CD4-positive, alpha-beta T cell (primary cell): ENCODE results near the gene PGAP3. TPM values are rescaled to one million over a fixed set of nuclear protein-coding genes. Genes with fewer than 3 reads are reported as not detected.

ENCODE experiments used
- ATAC-seq: fragments of 200-7000 bp; cut with Tn5 transposase; one replicate; pipeline ENCODE4 v1.10.0; 2022; ENCODE audit warnings: mild to moderate bottlenecking; ENCODE audit not compliant: poor library complexity
- CTCF ChIA-PET: fragments of 350-600 bp; sonication (Branson Sonifier 250); formaldehyde crosslinking; loops from one replicate; lab custom pipeline; 2021; ENCODE audit warnings: antibody characterized with exemption, inconsistent platforms; lab: Charles Lee
- POLR2A ChIA-PET: fragments of 350-600 bp; sonication (Branson Sonifier 250); formaldehyde crosslinking; loops from one replicate; lab custom pipeline; 2021; ENCODE audit warnings: antibody characterized with exemption, inconsistent platforms; lab: Charles Lee
- DNase-seq, 14 experiments: peaks; one replicate each; pipeline ENCODE4 v3.0.0-alpha.2; 2013 to 2020; ENCODE audit warnings: mixed read lengths in 2 of 14
- H3K27ac ChIP-seq, 2 donors: one replicate each; pipeline versions ENCODE4 v1.5.1 to v1.7.0; 2013; ENCODE audit warnings: low read length in 2 of 2, low read depth in 1 of 2, mild to moderate bottlenecking in 1 of 2
- H3K27me3 ChIP-seq, 2 experiments: 1 replicate in 1 of 2; 2 replicates in 1 of 2; pipeline versions ENCODE4 v1.6.1 to v1.7.0; 2013; ENCODE audit warnings: low read length in 2 of 2, control low read depth in 1 of 2, mild to moderate bottlenecking in 1 of 2, moderate library complexity in 1 of 2; ENCODE audit not compliant: insufficient read depth in 2 of 2, control insufficient read depth in 1 of 2
- H3K36me3 ChIP-seq: one replicate; pipeline ENCODE4 v1.6.1; 2013; ENCODE audit warnings: low read length, control low read depth; ENCODE audit not compliant: insufficient read depth
- H3K4me1 ChIP-seq: one replicate; pipeline ENCODE4 v1.6.1; 2013; ENCODE audit warnings: low read length, control low read depth; ENCODE audit not compliant: insufficient read depth
- H3K4me3 ChIP-seq: one replicate; pipeline ENCODE4 v1.5.1; 2013; ENCODE audit warnings: mild to moderate bottlenecking, low read length, moderate library complexity
- H3K9me3 ChIP-seq, 2 experiments: 1 replicate in 1 of 2; 2 replicates in 1 of 2; pipeline versions ENCODE4 v1.6.1 to v1.7.0; 2013; ENCODE audit warnings: low read length in 2 of 2, mild to moderate bottlenecking in 2 of 2, control low read depth in 1 of 2, moderate library complexity in 1 of 2; ENCODE audit not compliant: control insufficient read depth in 1 of 2, insufficient read depth in 1 of 2
- H3K27ac Mint-ChIP-seq: one replicate; pipeline ENCODE4 v1.8.0; 2020; ENCODE audit warnings: mixed read lengths
- H3K27me3 Mint-ChIP-seq: one replicate; pipeline ENCODE4 v1.8.0; 2021; ENCODE audit warnings: mixed read lengths
- H3K36me3 Mint-ChIP-seq: one replicate; pipeline ENCODE4 v1.8.0; 2021; ENCODE audit warnings: low read depth, mixed read lengths
- H3K4me1 Mint-ChIP-seq: one replicate; pipeline ENCODE4 v1.8.0; 2021; ENCODE audit warnings: low read depth, mixed read lengths
- H3K4me3 Mint-ChIP-seq: one replicate; pipeline ENCODE4 v1.8.0; 2020; ENCODE audit warnings: mild to moderate bottlenecking, mixed read lengths
- H3K9me3 Mint-ChIP-seq: one replicate; pipeline ENCODE4 v1.8.0; 2020; ENCODE audit warnings: mixed read lengths
- intact Hi-C, 2 experiments: fragments of 100-400 bp; cut with DNase I in 1 of 2; cut with micrococcal nuclease in 1 of 2; formaldehyde crosslinking; loops; one replicate each; pipeline versions ENCODE4 v1.15.1 to v1.9.0; 2023 to 2025; cut with DNase I, micrococcal nuclease
- total RNA-seq, 174 experiments: library from RNA in 2 of 174; stranded (reverse) in 2 of 174; gene quantifications; one replicate each; pipeline ENCODE4 v1.2.3 and lab custom pipeline; 2021 to 2026
- TF ChIP-seq, protein P1 (sequence below): fragments of 200-600 bp; IDR thresholded peaks from one replicate; pipeline ENCODE4 v1.8.0; 2022; ENCODE audit warnings: antibody characterized with exemption, mild to moderate bottlenecking

PGAP3 gene
- total RNA-seq, 2 experiments from 2014 or later, result 26.1 to 30.7 TPM

DNA sequence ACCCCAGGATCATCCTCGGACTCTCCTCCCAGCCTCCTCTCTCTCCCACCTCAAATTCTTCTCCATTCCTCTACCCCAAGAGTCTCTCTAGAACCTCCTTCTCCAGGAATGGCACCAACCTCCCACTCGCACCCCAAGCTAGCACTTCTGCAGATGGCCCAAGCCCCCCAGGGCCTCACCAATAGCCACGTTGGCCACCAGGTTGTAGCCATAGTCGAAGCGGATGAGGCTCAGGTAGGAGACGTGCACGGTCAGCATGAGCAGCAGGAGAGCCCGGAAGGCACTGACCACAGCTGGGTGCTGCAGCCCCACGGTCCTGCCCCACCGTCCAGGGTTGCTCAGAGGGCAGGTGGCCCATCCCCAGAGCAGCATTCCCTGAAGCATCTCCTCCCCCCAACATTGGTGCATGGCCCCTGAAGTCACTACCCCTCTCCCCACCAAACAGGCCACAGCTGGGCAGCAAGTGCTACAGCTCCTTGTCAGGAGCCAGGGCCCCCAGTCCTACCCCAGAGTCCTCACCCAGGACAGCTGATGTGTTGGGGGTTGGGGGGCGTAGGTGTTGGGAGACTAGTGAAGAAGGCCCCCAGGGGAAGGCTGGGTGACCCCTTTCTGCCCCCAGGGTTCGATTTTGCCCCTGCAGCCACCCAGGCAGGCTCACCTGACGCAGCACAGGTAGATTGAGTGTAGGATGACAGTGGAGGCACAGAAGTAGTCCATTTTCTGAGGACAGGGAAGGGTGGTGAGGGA, 14.3 kb downstream of the PGAP3 start:
- TF ChIP-seq, protein P1, sequence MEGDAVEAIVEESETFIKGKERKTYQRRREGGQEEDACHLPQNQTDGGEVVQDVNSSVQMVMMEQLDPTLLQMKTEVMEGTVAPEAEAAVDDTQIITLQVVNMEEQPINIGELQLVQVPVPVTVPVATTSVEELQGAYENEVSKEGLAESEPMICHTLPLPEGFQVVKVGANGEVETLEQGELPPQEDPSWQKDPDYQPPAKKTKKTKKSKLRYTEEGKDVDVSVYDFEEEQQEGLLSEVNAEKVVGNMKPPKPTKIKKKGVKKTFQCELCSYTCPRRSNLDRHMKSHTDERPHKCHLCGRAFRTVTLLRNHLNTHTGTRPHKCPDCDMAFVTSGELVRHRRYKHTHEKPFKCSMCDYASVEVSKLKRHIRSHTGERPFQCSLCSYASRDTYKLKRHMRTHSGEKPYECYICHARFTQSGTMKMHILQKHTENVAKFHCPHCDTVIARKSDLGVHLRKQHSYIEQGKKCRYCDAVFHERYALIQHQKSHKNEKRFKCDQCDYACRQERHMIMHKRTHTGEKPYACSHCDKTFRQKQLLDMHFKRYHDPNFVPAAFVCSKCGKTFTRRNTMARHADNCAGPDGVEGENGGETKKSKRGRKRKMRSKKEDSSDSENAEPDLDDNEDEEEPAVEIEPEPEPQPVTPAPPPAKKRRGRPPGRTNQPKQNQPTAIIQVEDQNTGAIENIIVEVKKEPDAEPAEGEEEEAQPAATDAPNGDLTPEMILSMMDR, result no peak
- H3K36me3 Mint-ChIP-seq, result no peaks in the 10 kb centered on the region
- DNase-seq (no peak), ATAC-seq (no peak)
- peaks cover 14% of the 10 kb centered on the region for H3K27me3 Mint-ChIP-seq
- H3K27ac Mint-ChIP-seq, result no peak overlapping the region
- ChIA-PET CTCF (no interaction called here), POLR2A (interaction anchor here (1.3 kb wide), 1 partner anchor 14 kb away, joined by 3 read pairs; the partner anchor contains the start of gene PGAP3)
- Histone ChIP-seq H3K27me3 (peaks cover 15 to 17% of the 10 kb centered on the region in 2 experiments), H3K36me3 (no peaks in the 10 kb centered on the region), H3K27ac (no peak overlapping the region), H3K9me3 (no peaks in the 10 kb centered on the region), H3K4me1 (peaks cover 51% of the 10 kb centered on the region), H3K4me3 (no peak overlapping the region)
- H3K4me1 Mint-ChIP-seq, result peaks cover 46% of the 10 kb centered on the region
- intact Hi-C loops, result no loop called here
- H3K4me3 Mint-ChIP-seq, result no peak overlapping the region
- H3K9me3 Mint-ChIP-seq, result no peaks in the 10 kb centered on the region

DNA sequence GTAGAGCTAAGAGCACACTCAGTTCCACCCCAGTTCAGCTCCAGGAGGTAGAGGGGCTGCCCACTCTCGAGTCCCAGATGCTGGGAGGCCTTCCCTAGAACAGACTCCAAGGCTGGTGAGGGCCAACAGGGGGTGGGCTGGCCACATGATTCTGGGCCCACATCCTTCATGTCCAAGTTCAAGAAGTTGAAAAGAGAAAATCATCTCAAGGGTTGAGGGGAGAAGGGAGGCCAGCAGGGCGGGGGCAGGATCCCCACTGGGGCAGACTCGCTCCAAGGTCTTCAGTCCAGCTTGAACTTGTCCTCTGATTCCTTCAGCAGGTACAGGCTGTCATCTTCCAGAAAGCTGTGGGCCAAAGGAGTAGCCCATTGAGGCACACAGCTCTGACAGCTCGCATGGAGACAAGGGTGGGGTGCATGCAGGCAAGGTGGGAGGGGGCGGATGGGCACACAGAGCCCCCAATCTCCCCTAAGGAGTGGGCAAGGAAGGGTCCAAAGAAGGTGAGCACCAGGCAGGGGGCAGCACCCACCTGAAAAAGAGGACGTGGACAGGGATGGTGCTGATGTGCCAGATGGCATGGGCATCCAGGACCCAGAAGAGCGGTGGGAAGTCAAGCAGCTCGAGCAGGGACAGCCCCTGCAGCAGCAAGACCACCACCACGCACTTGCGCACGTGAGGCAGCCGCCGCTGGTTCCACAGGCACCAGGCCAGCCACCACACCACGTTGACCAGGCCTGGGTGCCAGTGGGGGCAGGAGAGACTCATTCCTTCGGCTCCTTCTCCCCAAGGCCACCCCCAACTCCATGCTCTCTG, 15.1 kb downstream of the PGAP3 start:
- no peak for DNase-seq

More for the DNA sequence above, 15.1 kb downstream of the PGAP3 start:
- POLR2A ChIA-PET, result interaction anchor here (1.3 kb wide), 1 partner anchor 15 kb away, joined by 3 read pairs; the partner anchor contains the start of gene PGAP3
- Mint-ChIP-seq H3K9me3 (no peaks in the 10 kb centered on the region), H3K27ac (no peak overlapping the region), H3K36me3 (no peaks in the 10 kb centered on the region), H3K4me3 (no peak overlapping the region), H3K27me3 (peaks cover 17% of the 10 kb centered on the region), H3K4me1 (peaks cover 41% of the 10 kb centered on the region)
- Histone ChIP-seq H3K9me3 (no peaks in the 10 kb centered on the region), H3K4me1 (peaks cover 51% of the 10 kb centered on the region), H3K4me3 (no peak overlapping the region), H3K27me3 (peaks cover 15 to 17% of the 10 kb centered on the region in 2 experiments), H3K27ac (no peak overlapping the region), H3K36me3 (no peaks in the 10 kb centered on the region)
- CTCF ChIA-PET, result interaction anchor here (2.3 kb wide), 1 partner anchor 50 kb away, joined by 19 read pairs; no protein-coding TSS in a partner anchor
- TF ChIP-seq, protein P1, result peak; percentile 13
- no peak for ATAC-seq
- intact Hi-C loops, result loop anchor here in 1 of 2 experiments (1.0 kb wide), 1 partner anchor 50 kb away; no protein-coding TSS in a partner anchor
